Liver (tissue), 9 donors: ENCODE results near the gene CA5A. TPM values are rescaled to one million over a fixed set of nuclear protein-coding genes. Genes with fewer than 3 reads are reported as not detected.

Experiments used
- DNase-seq: peaks from one replicate; pipeline ENCODE4 v3.0.0-alpha.2; 2017; ENCODE audit warnings: low spot score
- H3K27ac ChIP-seq, 2 donors: one replicate each; pipeline ENCODE4 v1.7.0; 2013; ENCODE audit warnings: inconsistent platforms in 2 of 2, low read length in 2 of 2, control low read depth in 1 of 2, low read depth in 1 of 2, mild to moderate bottlenecking in 1 of 2
- H3K27me3 ChIP-seq, 4 donors: one replicate each; pipeline versions ENCODE4 v1.6.1 to v1.7.0; 2013; ENCODE audit warnings: low read length in 3 of 4, inconsistent platforms in 1 of 4, mild to moderate bottlenecking in 1 of 4, moderate library complexity in 1 of 4; ENCODE audit not compliant: control insufficient read depth in 4 of 4, insufficient read depth in 4 of 4
- H3K36me3 ChIP-seq, 4 donors: one replicate each; pipeline versions ENCODE4 v1.6.1 to v1.7.0; 2013; ENCODE audit warnings: low read length in 3 of 4, mild to moderate bottlenecking in 3 of 4, low read depth in 1 of 4, moderate library complexity in 1 of 4; ENCODE audit not compliant: control insufficient read depth in 4 of 4, insufficient read depth in 3 of 4
- H3K4me1 ChIP-seq, 4 donors: one replicate each; pipeline versions ENCODE4 v1.6.1 to v1.7.0; 2013; ENCODE audit warnings: low read length in 3 of 4, mild to moderate bottlenecking in 3 of 4, moderate library complexity in 1 of 4; ENCODE audit not compliant: control insufficient read depth in 4 of 4, insufficient read depth in 4 of 4
- H3K4me3 ChIP-seq, 3 donors: one replicate each; pipeline versions ENCODE4 v1.6.1 to v1.7.0; 2013; ENCODE audit warnings: low read length in 3 of 3, control low read depth in 1 of 3, low read depth in 1 of 3, mild to moderate bottlenecking in 1 of 3
- H3K9ac ChIP-seq, 2 donors: one replicate each; pipeline ENCODE4 v1.7.0; 2013; ENCODE audit warnings: low read length in 2 of 2, mild to moderate bottlenecking in 2 of 2, moderate library complexity in 2 of 2, control low read depth in 1 of 2, low read depth in 1 of 2
- H3K9me3 ChIP-seq, 4 donors: one replicate each; pipeline versions ENCODE4 v1.6.1 to v1.7.0; 2013; ENCODE audit warnings: low read length in 3 of 4; ENCODE audit not compliant: control insufficient read depth in 4 of 4
- CTCF ChIP-seq: fragments of 150-350 bp; IDR thresholded peaks from 2 replicates; pipeline ENCODE4 v1.5.1; 2017; ENCODE audit warnings: improper control_type of control experiment, low read depth, low read length; ENCODE audit not compliant: missing input control
- EGR1 ChIP-seq, 2 donors: IDR thresholded peaks; 2 replicates each; pipeline ENCODE4 v1.6.1; 2016 to 2018; ENCODE audit warnings: antibody characterized with exemption in 2 of 2, low read depth in 2 of 2
- FOXA1 ChIP-seq: IDR thresholded peaks from 2 replicates; pipeline ENCODE4 v1.6.1; 2016; ENCODE audit warnings: antibody characterized with exemption
- FOXA2 ChIP-seq: IDR thresholded peaks from 2 replicates; pipeline ENCODE4 v1.6.1; 2016; ENCODE audit warnings: antibody characterized with exemption
- GABPA ChIP-seq, 2 donors: IDR thresholded peaks in 1 of 2; conservative IDR thresholded peaks in 1 of 2; 2 replicates each; pipeline ENCODE4 v1.6.1; 2016; ENCODE audit warnings: antibody characterized with exemption in 2 of 2, mild to moderate bottlenecking in 1 of 2, moderate library complexity in 1 of 2
- HNF4A ChIP-seq, 2 donors: conservative IDR thresholded peaks; 2 replicates each; pipeline ENCODE4 v1.6.1; 2016; ENCODE audit warnings: antibody characterized with exemption in 2 of 2, mild to moderate bottlenecking in 2 of 2
- HNF4G ChIP-seq: IDR thresholded peaks from 2 replicates; pipeline ENCODE4 v1.6.1; 2016; ENCODE audit warnings: antibody characterized with exemption
- JUND ChIP-seq, 2 donors: IDR thresholded peaks; 2 replicates each; pipeline ENCODE4 v1.6.1; 2016; ENCODE audit warnings: antibody characterized with exemption in 2 of 2
- NR2F2 ChIP-seq: IDR thresholded peaks from 2 replicates; pipeline ENCODE4 v1.6.1; 2016; ENCODE audit warnings: antibody characterized with exemption
- RAD21 ChIP-seq, 2 donors: IDR thresholded peaks; 2 replicates each; pipeline ENCODE4 v1.6.1; 2016; ENCODE audit warnings: antibody characterized with exemption in 2 of 2, mild to moderate bottlenecking in 2 of 2
- REST ChIP-seq: IDR thresholded peaks from 2 replicates; pipeline ENCODE4 v1.6.1; 2016; ENCODE audit warnings: antibody characterized with exemption, mild to moderate bottlenecking
- RXRA ChIP-seq, 2 donors: IDR thresholded peaks; 2 replicates each; pipeline ENCODE4 v1.6.1; 2017 to 2018; ENCODE audit warnings: antibody characterized with exemption in 2 of 2, mild to moderate bottlenecking in 1 of 2
- SP1 ChIP-seq: IDR thresholded peaks from 2 replicates; pipeline ENCODE4 v1.6.1; 2018; ENCODE audit warnings: antibody characterized with exemption, mild to moderate bottlenecking
- TAF1 ChIP-seq: conservative IDR thresholded peaks from 2 replicates; pipeline ENCODE4 v1.6.1; 2016; ENCODE audit warnings: antibody characterized with exemption, mild to moderate bottlenecking
- YY1 ChIP-seq: IDR thresholded peaks from 2 replicates; pipeline ENCODE4 v1.6.1; 2016; ENCODE audit warnings: antibody characterized with exemption, mild to moderate bottlenecking
- ZBTB33 ChIP-seq: IDR thresholded peaks from 2 replicates; pipeline ENCODE4 v1.6.1; 2016; ENCODE audit warnings: antibody characterized with exemption
- WGBS: extraction: QIAGEN DNeasy Blood & Tissue Kit; methylation state at CpG from one replicate; pipeline ENCODE4 v1.1.7; 2013; 5-methylcytosine and 5-hydroxymethylcytosine counted together
- polyA plus RNA-seq, 2 donors: library from polyadenylated mRNA; stranded (reverse) in 1 of 2; unstranded in 1 of 2; fragments of 200-250 nt in 1 of 2; fragments of >200 nt in 1 of 2; fragmentation: Nextera tagmentation in 1 of 2; extraction: Ambion mirVana in 1 of 2; gene quantifications; one replicate each; pipeline versions ENCODE4 v1.2.1 to v1.2.3, GENCODE V29; 2013 to 2015
- total RNA-seq, 2 donors: library from RNA; depleted of rRNA; stranded (reverse); fragments of >200 nt; gene quantifications; one replicate each; pipeline ENCODE4 v1.2.3, GENCODE V29; 2014
- TF ChIP-seq, protein P1 (sequence below): IDR thresholded peaks from 2 replicates; pipeline ENCODE4 v1.6.1; 2016; ENCODE audit warnings: antibody characterized with exemption
- TF ChIP-seq, protein P2 (sequence below): IDR thresholded peaks from 2 replicates; pipeline ENCODE4 v1.6.1; 2016; ENCODE audit warnings: antibody characterized with exemption
- donor health status: healthy.
- donor health status: healthy.
- donor health status: healthy.
- donor health status: healthy.
- donor health status: healthy.

The CA5A gene
- total and polyA plus RNA-seq, 4 donors: 12.3 to 66.8 (median 33.6) TPM

DNA sequence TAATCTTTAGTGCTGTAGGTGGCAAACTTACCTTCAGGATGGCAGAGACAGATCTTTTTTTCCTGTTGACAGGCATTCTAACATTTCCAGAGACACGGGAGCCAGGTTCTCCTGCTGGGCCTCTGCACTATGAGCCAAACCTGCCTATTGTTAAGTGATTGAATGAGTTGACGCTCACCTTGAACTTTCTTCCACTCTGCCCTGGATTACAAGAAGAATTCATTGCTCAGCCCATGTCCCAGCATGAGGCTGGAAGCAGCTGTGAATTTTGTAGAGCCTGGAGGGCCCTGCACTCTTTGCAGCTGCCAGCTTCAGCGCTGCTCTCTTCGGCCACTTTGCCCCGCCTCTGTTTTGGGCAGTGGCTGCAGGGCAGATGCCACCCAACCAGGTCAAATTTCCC, 57.6 kb downstream of the CA5A start:
- 64% methylated on average over 5 of the region's 5 CpGs for WGBS
- H3K4me3 ChIP-seq: no peak overlapping the region
- peaks cover 0 to 6% (median 0%) of the 10 kb centered on the region in 4 donors for H3K4me1 ChIP-seq
- no peak overlapping the region for H3K27ac ChIP-seq
- no peaks in the 10 kb centered on the region for H3K27me3 ChIP-seq
- no peak for DNase-seq
- no peaks in the 10 kb centered on the region for H3K9me3 ChIP-seq
- TF ChIP-seq ZBTB33 (no peak), FOXA2 (no peak), RXRA (IDR thresholded peaks at IDR 0.05) (no peak), CTCF (no peak), EGR1 (IDR thresholded peaks at IDR 0.05; ENCODE audit: low read depth in 2 of 2) (no peak), NR2F2 (no peak), YY1 (no peak), TAF1 (no peak), HNF4G (no peak), FOXA1 (no peak), RAD21 (IDR thresholded peaks at IDR 0.05) (no peak), SP1 (no peak)
- TF ChIP-seq, protein P1, sequence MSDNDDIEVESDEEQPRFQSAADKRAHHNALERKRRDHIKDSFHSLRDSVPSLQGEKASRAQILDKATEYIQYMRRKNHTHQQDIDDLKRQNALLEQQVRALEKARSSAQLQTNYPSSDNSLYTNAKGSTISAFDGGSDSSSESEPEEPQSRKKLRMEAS: no peak
- no peaks in the 10 kb centered on the region for H3K36me3 ChIP-seq
- H3K9ac ChIP-seq: no peak overlapping the region

DNA sequence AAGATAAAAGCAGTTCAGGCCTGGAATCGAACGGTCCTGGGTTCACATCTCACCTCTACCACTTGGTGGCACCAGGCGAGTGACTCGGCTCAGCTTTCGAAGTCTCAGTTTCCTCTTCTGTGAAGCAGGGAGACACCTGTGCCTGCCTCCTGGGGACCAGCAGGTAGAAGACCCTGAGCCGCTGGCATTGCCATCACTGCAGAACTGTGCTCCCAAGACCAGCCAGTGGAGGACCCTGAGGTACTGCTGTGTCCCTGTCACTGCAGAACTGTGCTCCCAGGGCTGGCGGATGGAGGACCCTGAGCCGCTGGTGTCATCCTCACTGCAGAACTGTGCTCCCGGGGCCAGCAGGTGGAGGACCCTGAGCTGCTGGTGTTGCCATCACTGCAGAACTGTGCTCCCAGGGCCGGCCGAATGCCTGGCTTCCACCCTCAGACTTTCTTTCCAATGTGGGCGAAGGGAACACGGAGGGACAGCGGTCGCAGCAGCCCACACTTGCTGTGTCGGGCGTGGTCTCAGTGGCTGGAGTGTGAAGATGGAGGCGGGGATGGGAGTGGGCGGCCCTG, 58.3 kb downstream of the CA5A start:
- no peaks in the 10 kb centered on the region for H3K36me3 ChIP-seq
- no peak overlapping the region for H3K27ac ChIP-seq
- no peak for DNase-seq
- 79% methylated on average over 19 of the region's 19 CpGs for WGBS
- H3K27me3 ChIP-seq: no peaks in the 10 kb centered on the region
- H3K4me1 ChIP-seq: peaks cover 0 to 6% (median 0%) of the 10 kb centered on the region in 4 donors
- no peak overlapping the region for H3K9ac ChIP-seq
- no peak overlapping the region for H3K4me3 ChIP-seq
- TF ChIP-seq HNF4G: no peak
- TF ChIP-seq, protein P1: no peak
- no peak for TF ChIP-seq GABPA (IDR thresholded peaks at IDR 0.05 in 1 of 2, conservative IDR thresholded peaks at IDR 0.05 in 1 of 2)
- TF ChIP-seq ZBTB33: no peak
- TF ChIP-seq TAF1: no peak
- TF ChIP-seq HNF4A (conservative IDR thresholded peaks at IDR 0.05): no peak
- TF ChIP-seq FOXA2: no peak
- no peak for TF ChIP-seq RAD21 (IDR thresholded peaks at IDR 0.05)
- TF ChIP-seq JUND (IDR thresholded peaks at IDR 0.05): no peak
- TF ChIP-seq CTCF: no peak
- TF ChIP-seq EGR1 (IDR thresholded peaks at IDR 0.05; ENCODE audit: low read depth in 2 of 2): no peak
- TF ChIP-seq, protein P2, sequence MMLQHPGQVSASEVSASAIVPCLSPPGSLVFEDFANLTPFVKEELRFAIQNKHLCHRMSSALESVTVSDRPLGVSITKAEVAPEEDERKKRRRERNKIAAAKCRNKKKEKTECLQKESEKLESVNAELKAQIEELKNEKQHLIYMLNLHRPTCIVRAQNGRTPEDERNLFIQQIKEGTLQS: no peak
- no peak for TF ChIP-seq REST
- TF ChIP-seq SP1: no peak
- no peak for TF ChIP-seq YY1
- no peak for TF ChIP-seq FOXA1
- no peak for TF ChIP-seq RXRA (IDR thresholded peaks at IDR 0.05)
- no peaks in the 10 kb centered on the region for H3K9me3 ChIP-seq
